SU-DHL-6 (cell line): Measurements from ENCODE around the gene ANKRD13C.

ENCODE experiments used
- EZH2phosphoT487 ChIP-seq: fragments of 200-600 bp; sonication (generic), shearing (Covaris generic); conservative IDR thresholded peaks from 2 replicates; pipeline ENCODE4 v1.6.1; 2018; ENCODE audit warnings: mild to moderate bottlenecking, antibody characterized with exemption, low read length, moderate library complexity, mixed read lengths
- TF ChIP-seq, protein P1 (sequence below): fragments of 200-600 bp; sonication (generic); IDR thresholded peaks from one replicate; pipeline ENCODE4 v1.5.1; 2017; ENCODE audit warnings: antibody characterized with exemption, mild to moderate bottlenecking, low read length, moderate library complexity; ENCODE audit not compliant: insufficient read depth, poor library complexity, severe bottlenecking

GRCh38 chr1:70231475-70231874 is 123.0 kb downstream of the ANKRD13C start:
- TF ChIP-seq, protein P1, sequence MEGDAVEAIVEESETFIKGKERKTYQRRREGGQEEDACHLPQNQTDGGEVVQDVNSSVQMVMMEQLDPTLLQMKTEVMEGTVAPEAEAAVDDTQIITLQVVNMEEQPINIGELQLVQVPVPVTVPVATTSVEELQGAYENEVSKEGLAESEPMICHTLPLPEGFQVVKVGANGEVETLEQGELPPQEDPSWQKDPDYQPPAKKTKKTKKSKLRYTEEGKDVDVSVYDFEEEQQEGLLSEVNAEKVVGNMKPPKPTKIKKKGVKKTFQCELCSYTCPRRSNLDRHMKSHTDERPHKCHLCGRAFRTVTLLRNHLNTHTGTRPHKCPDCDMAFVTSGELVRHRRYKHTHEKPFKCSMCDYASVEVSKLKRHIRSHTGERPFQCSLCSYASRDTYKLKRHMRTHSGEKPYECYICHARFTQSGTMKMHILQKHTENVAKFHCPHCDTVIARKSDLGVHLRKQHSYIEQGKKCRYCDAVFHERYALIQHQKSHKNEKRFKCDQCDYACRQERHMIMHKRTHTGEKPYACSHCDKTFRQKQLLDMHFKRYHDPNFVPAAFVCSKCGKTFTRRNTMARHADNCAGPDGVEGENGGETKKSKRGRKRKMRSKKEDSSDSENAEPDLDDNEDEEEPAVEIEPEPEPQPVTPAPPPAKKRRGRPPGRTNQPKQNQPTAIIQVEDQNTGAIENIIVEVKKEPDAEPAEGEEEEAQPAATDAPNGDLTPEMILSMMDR, result no peak
- TF ChIP-seq EZH2phosphoT487, result no peak
